GM18498 (cell line): Measurements from ENCODE around the gene CARM1.

Source experiments
- ATAC-seq: cut with Tn5 transposase; IDR thresholded peaks from one replicate; pipeline ENCODE4 v1.9.1; 2021; ENCODE audit warnings: mild to moderate bottlenecking, moderate library complexity; ENCODE audit not compliant: unreplicated experiment

CARM1 gene

DNA sequence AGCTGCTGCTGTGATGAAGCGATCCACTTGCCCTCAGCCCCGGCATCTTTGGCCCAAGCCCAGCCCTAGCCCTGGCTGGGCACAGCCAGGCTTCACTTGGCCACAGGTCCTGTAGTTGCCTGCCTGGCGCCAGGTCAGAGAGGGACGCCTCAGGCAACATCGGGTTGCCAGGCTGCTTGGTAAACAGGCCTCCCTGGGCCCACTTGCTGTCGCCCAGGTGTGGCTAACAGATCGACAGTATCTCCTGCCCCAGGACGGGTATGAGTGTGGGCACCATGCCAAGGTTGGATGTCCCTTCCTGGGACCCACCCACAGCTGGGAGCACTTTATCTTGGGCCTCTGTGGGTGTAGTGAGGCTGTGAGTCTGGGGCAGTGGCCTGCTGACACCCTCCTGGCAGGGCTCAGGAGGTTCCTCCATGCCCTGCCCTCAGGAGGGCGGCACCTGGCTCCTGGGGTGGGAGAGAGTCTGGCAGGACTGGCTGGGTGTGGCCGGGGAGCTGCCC is 27.8 kb downstream of the CARM1 start:
- ATAC-seq = no peak

DNA sequence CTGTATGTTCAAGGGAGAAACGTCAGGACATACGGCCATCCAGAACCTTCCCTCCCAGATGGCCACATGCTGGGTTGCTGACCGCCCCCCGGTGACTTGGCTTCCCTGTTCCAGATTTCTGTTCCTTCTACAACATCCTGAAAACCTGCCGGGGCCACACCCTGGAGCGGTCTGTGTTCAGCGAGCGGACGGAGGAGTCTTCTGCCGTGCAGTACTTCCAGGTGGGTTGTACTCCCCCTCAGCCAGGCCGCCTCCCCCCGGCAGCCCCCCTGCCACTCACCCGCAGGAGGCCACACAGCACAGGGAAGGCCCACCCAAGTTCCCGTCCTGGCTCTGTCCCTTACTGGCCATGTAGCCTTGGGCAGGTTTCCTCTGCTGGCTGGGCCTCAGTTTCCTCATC is 36.6 kb downstream of the CARM1 start:
- no peak for ATAC-seq

DNA sequence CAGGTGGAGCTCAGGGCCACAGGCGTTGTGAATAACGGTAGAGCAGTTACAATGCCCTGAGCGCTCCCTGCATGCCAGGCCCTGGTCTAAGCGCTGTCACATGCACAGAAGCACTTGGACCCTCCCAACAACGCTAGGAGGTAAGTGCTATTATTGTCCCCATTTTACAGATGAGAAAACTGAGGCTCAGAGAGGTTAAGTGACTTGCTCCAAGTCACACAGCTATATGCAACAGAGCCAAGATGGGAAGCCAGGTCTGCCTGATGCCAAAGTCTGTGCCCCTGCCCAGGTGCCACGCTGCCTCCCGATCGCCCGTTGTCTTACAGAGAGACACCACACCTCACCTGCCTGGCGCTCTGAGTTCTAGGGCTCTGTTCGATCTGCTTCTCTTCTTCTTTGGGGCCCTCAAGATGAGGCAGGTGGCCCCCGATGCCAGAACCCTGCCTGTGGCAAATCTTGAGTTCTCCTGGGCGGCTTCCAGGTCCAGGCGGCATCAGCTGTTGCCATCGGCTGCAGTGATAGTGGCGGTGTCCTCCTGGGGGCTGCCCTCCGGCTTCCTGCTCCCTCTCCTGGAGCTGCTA is 37.1 kb downstream of the CARM1 start:
- no peak for ATAC-seq

DNA sequence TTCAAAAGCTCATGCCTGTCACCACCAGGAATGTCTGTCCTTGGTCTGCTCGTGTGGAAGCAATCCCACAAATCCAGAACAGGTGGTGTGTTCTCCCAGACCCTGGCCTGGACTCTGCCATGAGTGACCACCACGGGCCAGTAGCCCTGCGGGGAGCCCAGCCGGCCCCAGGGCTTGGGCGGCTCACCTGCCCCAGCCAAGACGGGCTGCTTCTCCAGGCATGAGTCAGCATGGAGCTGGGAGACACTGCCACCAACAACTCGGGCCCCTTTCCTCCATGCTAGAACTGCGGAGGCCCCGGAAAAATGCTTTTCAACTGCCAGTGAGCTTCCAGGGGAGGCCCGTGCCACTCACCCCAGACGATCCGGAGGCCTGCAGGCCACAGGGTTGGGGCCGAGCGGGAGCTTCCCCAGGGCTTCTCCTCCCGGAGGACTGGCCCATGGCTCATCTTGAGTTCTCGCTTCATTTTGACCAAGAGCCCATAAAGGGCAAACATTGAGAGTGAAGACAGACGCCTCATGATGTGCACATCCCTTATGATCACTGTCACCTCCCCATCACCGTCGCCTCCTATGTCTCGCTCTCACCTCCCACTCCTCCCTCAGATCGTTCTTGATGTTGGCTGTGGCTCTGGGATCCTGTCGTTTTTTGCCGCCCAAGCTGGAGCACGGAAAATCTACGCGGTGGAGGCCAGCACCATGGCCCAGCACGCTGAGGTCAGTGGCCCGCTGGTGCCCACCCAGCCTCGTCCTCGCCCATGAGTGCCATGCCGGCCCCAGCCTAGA is 40.4 kb downstream of the CARM1 start:
- no peak for ATAC-seq

DNA sequence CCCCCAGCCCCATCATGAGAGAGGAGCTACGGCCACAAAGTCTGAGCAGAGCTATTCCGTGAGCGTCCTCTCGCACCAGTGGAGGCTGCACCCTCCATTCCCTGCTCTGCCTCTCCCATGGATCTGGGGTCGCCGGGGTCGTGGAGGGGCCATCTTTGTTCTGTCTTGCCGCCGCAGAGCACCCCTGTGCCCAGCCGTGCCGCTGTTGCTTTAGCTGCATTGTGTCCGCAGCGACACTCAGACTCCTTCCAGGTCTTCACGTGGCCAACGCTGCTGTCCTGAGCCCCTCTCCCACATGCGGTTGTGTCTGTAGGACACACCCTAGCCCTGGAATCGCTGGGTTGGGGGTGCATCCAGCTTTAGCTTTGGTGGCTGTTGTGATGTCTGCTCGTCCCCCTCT is 41.3 kb downstream of the CARM1 start:
- no peak for ATAC-seq

DNA sequence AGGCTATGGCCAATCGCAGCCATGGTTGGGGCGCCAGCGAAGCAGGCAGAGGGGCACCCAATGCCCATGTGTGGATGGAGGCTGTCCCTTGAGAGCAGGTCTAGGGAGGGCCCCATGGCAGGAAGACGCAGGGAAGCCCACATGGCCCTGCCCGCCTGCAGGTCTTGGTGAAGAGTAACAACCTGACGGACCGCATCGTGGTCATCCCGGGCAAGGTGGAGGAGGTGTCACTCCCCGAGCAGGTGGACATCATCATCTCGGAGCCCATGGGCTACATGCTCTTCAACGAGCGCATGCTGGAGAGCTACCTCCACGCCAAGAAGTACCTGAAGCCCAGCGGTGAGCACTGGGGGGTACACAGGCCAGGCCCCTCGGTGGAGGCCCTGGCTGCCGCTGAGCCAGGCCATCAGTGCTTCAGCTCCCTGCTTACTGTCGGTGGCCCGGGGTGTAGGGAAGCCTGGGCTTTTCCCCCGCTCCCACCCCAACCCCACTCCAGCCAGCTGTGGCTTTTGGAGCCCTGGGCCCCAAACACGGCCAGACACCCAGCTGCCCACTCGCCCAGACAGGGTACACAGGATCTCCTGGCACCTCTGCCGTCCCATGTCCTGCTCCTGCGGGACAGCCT is 42.5 kb downstream of the CARM1 start:
- ATAC-seq = no peak

DNA sequence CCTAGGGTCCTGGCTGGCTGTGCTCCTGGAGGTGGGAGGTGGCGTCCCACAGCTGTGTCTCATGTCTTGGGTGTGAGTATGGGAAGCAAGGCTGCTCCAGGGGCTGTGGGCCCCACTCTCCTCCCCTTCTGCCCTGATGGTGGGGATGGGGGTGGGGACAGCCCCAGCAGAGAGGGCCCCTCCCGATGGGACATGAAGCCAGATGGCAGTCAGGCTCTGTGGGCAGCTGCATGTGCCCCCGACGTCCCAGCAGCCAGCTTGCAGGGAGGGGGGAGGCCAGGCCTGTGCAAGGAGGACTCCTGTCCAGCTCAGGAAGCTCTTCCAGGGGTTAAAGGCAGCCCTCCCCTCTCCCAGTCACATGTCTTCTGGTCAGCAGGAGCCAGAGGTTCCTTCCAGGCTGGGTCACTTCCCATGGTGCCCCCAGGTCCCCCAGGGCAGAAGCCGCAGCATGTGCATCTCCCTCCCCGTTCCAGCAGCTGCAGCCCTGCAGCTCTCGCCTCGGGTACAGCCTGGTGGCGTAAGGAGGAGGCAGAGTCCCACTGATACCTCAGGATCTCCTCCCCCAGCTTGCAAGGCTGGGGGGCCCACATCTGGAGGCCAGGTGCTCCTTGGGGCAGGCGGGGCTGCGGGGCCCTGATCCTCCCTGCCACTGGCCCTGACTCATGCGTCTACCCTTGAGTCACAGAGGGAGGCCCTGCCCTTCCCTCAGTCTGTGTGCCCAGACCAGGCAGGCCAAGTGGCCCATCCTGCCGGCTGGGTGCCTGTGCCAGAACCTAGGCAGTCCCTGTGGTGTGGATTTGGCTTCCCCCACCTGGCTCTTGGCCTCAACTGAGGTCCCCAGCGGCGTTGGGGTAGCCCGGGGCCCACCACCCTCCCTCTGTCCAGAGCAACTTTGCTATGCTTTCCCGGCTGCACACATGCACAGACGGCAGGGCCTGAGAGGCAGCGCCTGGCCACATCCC is 44.1 kb downstream of the CARM1 start:
- ATAC-seq = no peak

DNA sequence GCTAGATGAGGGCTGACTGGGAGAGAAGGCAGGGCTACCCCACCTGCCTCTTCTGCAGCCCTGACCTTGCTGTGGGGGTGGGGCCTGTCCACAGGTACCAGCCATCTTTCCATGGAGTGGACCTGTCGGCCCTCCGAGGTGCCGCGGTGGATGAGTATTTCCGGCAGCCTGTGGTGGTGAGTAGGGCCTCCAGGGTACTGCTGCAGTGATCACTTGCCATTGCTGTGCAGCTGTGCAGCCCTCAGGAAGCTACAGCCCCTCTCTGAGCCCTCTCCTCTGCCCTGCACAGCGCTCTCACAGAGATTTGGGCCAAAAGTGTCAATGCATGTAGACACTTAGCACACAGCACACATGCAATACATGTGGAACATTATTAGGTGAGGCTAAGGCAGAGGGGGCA is 45.2 kb downstream of the CARM1 start:
- ATAC-seq = no peak

DNA sequence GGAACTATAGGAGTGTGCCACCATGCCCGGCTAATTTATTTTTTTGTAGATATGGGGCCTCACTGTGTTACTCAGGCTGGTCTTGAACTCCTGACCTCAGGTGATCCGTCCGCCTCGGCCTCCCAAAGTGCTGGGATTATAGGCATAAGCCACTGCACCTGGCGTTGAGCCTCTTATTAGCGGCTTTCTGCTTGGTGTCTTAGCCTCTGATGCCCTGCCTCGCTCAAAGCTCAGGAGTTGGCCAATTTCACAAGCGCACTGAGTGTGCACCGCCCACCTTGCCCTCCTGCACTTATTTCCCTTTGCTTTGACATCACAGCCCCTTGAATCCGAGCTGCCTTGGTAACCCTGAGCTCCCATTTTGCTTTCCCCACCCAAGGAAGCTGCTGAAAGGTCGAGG is 47.0 kb downstream of the CARM1 start:
- ATAC-seq = no peak

DNA sequence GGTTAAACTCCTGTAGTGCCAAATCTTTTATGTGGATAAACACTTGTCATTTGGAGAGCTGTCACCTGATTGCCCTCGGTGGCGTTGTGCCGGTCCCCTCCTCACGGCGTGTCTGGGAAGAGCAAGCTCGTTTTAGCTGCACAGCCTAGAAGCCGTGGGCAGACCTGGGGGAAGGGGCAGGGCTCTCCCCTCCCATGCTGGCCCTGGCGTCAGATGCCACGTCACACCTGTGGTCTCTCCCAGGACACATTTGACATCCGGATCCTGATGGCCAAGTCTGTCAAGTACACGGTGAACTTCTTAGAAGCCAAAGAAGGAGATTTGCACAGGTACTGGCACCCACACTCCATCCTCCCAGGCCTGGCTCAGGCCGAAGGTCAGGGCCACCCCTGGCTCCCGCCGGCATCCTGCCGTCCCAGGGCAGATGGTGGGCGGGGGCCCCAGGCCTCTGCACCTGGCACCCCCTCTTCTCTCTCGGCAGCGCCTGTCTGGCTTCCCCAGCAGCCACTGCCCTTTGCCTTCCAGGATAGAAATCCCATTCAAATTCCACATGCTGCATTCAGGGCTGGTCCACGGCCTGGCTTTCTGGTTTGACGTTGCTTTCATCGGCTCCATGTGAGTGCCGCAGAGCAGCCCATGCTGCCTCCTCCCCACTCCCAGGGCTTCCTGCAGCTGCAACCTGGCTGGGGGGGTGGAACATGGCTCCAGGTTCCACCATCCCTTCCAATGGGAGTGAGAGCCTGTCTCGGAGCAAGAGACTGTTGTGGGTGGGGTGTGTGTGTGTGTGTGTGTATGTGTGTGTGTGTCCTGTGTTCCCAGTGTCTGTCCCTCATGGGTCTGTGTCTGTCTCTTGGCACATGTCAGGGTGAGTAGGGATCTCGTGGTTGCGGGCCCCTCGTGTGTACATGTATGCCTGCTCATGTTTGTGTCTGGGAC is 48.3 kb downstream of the CARM1 start:
- ATAC-seq = no peak

DNA sequence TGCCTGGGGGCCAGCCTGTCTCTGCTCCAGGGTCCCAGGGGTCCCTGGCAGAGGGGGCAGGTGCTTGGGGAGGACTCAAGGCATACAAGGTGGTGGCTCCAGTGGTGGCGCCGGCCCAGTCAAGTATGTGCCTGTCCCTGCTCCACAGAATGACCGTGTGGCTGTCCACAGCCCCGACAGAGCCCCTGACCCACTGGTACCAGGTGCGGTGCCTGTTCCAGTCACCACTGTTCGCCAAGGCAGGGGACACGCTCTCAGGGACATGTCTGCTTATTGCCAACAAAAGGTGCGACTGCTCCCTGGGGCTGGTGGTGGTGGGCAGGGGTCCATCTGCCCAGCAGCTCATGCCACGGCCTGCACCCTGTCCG is 48.9 kb downstream of the CARM1 start:
- ATAC-seq = no peak

DNA sequence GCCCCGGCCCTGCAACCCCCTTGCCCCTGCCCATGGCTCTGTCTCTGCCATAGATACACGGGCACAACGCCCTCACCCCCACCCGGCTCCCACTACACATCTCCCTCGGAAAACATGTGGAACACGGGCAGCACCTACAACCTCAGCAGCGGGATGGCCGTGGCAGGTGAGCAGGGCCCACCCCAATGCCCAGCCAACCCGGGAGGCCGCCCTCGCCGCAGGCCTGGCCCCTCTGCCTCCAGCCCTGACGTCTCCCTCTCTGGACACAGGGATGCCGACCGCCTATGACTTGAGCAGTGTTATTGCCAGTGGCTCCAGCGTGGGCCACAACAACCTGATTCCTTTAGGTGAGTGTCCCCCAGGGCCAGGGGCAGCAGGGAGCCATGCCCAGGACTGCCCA is 49.4 kb downstream of the CARM1 start:
- no peak for ATAC-seq

DNA sequence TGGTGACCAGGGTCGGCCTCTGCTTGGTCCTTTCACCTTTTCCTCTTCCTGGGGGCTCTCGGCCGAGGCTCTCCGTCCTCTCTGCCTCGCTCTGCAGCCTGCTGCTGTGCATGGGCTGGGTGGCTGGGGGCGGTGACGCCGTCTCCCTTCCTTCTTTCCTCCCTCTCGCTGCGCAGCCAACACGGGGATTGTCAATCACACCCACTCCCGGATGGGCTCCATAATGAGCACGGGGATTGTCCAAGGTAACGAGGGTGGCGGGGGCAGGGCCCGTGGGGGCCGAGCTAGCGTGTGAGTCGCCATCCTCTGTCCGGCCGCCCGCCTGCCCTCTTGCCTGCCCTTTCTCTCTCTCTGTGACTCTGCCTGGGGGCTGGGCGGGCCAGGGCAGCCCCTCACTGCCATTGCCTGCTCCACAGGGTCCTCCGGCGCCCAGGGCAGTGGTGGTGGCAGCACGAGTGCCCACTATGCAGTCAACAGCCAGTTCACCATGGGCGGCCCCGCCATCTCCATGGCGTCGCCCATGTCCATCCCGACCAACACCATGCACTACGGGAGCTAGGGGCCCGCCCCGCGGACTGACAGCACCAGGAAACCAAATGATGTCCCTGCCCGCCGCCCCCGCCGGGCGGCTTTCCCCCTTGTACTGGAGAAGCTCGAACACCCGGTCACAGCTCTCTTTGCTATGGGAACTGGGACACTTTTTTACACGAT is 50.0 kb downstream of the CARM1 start:
- no peak for ATAC-seq

DNA sequence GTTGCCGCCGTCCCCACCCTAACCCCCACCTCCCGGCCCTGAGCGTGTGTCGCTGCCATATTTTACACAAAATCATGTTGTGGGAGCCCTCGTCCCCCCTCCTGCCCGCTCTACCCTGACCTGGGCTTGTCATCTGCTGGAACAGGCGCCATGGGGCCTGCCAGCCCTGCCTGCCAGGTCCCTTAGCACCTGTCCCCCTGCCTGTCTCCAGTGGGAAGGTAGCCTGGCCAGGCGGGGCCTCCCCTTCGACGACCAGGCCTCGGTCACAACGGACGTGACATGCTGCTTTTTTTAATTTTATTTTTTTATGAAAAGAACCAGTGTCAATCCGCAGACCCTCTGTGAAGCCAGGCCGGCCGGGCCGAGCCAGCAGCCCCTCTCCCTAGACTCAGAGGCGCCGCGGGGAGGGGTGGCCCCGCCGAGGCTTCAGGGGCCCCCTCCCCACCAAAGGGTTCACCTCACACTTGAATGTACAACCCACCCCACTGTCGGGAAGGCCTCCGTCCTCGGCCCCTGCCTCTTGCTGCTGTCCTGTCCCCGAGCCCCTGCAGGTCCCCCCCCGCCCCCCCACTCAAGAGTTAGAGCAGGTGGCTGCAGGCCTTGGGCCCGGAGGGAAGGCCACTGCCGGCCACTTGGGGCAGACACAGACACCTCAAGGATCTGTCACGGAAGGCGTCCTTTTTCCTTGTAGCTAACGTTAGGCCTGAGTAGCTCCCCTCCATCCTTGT is 50.7 kb downstream of the CARM1 start:
- ATAC-seq = no peak

DNA sequence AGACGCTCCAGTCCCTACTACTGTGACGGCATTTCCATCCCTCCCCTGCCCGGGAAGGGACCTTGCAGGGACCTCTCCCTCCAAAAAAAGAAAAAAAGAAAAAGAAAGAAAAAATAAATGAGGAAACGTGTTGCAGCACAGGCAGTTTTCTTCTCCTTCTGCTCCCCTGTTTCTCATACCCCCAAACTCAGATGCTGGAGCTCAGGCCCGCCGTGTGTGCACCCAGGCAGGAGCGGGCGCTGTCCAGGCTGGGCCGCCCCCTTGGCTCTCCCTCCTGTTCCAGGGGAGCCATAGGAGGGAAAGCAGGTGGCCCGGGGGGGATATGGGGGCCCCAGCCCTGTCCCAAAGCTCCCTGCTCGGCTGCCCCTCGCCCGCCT is 51.3 kb downstream of the CARM1 start:
- no peak for ATAC-seq

DNA sequence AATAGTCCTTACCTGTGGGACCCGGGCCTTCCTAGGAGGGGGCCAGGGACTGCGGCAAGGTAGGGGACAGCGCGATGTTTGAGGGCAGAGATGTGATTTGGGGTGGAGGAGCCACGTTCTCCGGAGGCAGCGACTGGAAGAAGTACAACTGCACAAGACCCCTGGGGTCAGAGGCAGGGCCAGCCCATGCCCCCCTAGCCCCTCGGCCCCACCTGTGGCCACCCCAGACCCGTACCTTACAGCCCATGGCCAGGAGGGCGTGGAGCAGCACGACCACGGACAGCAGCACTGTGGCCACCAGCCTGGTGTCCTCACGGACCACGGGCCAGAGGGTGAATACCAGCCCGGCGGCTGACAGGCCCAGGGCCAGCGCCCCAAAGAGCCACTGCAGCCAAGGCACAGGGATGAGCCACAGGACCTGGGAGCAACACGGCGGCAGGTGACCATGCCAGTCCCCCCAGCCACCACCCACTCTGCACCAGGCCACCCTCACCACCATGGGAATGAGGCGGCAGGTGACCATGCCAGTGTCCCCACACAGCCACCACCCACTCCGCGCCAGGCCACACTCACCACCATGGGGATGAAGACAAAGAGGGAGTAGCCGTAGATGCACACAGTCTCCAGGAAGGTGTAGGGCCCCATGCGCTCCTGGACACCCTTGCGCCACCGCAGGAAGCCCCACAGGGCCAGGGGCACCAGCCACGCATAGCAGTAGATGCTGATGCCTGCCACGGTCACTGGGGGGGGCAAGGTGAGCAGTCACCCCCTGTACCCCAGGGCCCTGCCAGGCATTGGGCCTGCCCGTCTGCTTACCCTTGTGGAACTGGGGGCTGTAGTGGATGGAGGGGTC is 52.1 kb downstream of the CARM1 start:
- no peak for ATAC-seq

DNA sequence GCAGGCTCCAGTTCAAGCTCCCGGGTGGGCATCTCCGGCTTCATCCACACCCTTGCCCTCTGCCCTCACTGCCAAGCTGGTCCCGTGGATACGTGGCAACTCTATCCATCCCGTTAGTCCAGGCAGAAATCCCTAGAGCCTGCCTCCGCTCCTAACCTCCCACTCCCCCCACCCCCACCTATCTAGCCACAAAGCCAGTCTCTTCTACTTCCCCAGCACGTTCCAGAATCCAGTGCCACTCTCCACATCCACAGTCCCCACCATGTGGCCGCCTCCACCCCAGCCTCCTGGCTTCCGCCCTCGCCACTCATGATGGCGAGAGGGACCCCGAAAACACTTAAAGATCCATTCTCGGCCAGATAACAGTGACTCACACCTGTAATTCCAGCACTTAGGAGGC is 53.2 kb downstream of the CARM1 start:
- ATAC-seq = no peak
